GM12878 (cell line): ENCODE data around the gene YES1. TPM values are rescaled to one million over a fixed set of nuclear protein-coding genes. Genes with fewer than 3 reads are reported as not detected.

Source experiments
- ATAC-seq: fragments of 200-7000 bp; cut with Tn5 transposase; 3 replicates; pipeline ENCODE4 v1.9.1; 2020; ENCODE audit warnings: mild to moderate bottlenecking, moderate library complexity
- BruUV-seq: library from RNA; stranded (reverse); fragments of 400-500 nt; replicated peaks from 2 replicates; lab custom pipeline; 2021; lab: Mats Ljungman, UMichigan
- CTCF ChIA-PET: fragments of 300-600 bp; sonication (Branson Sonifier 250); formaldehyde crosslinking; extraction: SDS; loops from one replicate; lab custom pipeline; 2021; ENCODE audit warnings: inconsistent platforms; lab: Yijun Ruan, JAX
- POLR2A ChIA-PET: fragments of 350-600 bp; formaldehyde crosslinking; extraction: SDS; loops from one replicate; lab custom pipeline; 2021; ENCODE audit warnings: inconsistent platforms; lab: Charles Lee
- RAD21 ChIA-PET: fragments of 300-600 bp; sonication (Branson Sonifier 250); formaldehyde crosslinking; loops from one replicate; lab custom pipeline; 2023; ENCODE audit warnings: antibody characterized with exemption; ENCODE audit not compliant: unreplicated experiment; lab: Charles Lee
- SMC1A ChIA-PET: fragments of 300-600 bp; sonication (Branson Sonifier 250); formaldehyde crosslinking; loops from one replicate; lab custom pipeline; 2023; ENCODE audit not compliant: unreplicated experiment, uncharacterized antibody; lab: Charles Lee
- DNase-seq: peaks from one replicate; pipeline ENCODE4 v3.0.0-alpha.2; 2011; ENCODE audit warnings: low read depth, low spot score
- FAIRE-seq: peaks from 3 replicates; lab custom pipeline; 2011; peaks lifted over from hg19 to GRCh38; lab: Jason Lieb, UNC
- H2AFZ ChIP-seq: 2 replicates; pipeline ENCODE4 v1.6.0; 2011; ENCODE audit warnings: low read depth, low read length, control low read depth; ENCODE audit not compliant: control insufficient read depth
- H3K27ac ChIP-seq: 2 replicates; pipeline ENCODE4 v1.5.1; 2011; ENCODE audit warnings: control low read depth; ENCODE audit not compliant: control insufficient read depth, insufficient read depth
- H3K27me3 ChIP-seq, 2 experiments: replicated peaks in 1 of 2; 2 replicates each; pipeline versions ENCODE4 v1.6.0 to v1.6.1; 2011; ENCODE audit warnings: low read length in 1 of 2; ENCODE audit not compliant: control insufficient read depth in 2 of 2, insufficient read depth in 2 of 2
- H3K36me3 ChIP-seq, 2 experiments: 2 replicates each; pipeline ENCODE4 v1.5.1; 2011; ENCODE audit warnings: low read length in 1 of 2; ENCODE audit not compliant: control insufficient read depth in 2 of 2, insufficient read depth in 2 of 2
- H3K4me1 ChIP-seq: 2 replicates; pipeline ENCODE4 v1.6.1; 2011; ENCODE audit warnings: mild to moderate bottlenecking, low read length, moderate library complexity, mixed read lengths; ENCODE audit not compliant: control insufficient read depth, insufficient read depth
- H3K4me2 ChIP-seq: 2 replicates; pipeline ENCODE4 v1.6.0; 2011; ENCODE audit warnings: control low read depth; ENCODE audit not compliant: control insufficient read depth, insufficient read depth
- H3K4me3 ChIP-seq: fragments of 200-600 bp; sonication (generic); 2 replicates; pipeline ENCODE4 v1.5.1; 2016
- H3K79me2 ChIP-seq: 2 replicates; pipeline ENCODE4 v1.6.0; 2011; ENCODE audit warnings: low read length; ENCODE audit not compliant: control insufficient read depth, insufficient read depth
- H3K9ac ChIP-seq: 2 replicates; pipeline ENCODE4 v1.8.0; 2011; ENCODE audit warnings: low read length, control low read depth, mixed read lengths; ENCODE audit not compliant: control insufficient read depth, insufficient read depth
- H3K9me3 ChIP-seq: replicated peaks from 3 replicates; pipeline ENCODE4 v1.5.1; 2011; ENCODE audit warnings: mild to moderate bottlenecking, low read length; ENCODE audit not compliant: control insufficient read depth, insufficient read depth
- H4K20me1 ChIP-seq: 2 replicates; pipeline ENCODE4 v1.6.0; 2011; ENCODE audit not compliant: control insufficient read depth, insufficient read depth
- ATF7 ChIP-seq: fragments of 450-650 bp; IDR thresholded peaks from 2 replicates; pipeline ENCODE4 v1.6.1; 2016; ENCODE audit warnings: low read depth, mild to moderate bottlenecking
- BCL11A ChIP-seq: IDR thresholded peaks from 2 replicates; pipeline ENCODE4 v1.6.1; 2011; ENCODE audit warnings: low read depth, low read length
- BMI1 ChIP-seq: fragments of 450-650 bp; IDR thresholded peaks from 2 replicates; pipeline ENCODE4 v1.6.1; 2016; ENCODE audit warnings: mild to moderate bottlenecking, moderate library complexity, borderline replicate concordance
- ETV6 ChIP-seq, 2 experiments: fragments of 450-650 bp in 1 of 2; IDR thresholded peaks in 1 of 2; conservative IDR thresholded peaks in 1 of 2; 2 replicates each; pipeline ENCODE4 v1.6.1; 2014; ENCODE audit warnings: antibody characterized with exemption in 1 of 2, borderline replicate concordance in 1 of 2, low read depth in 1 of 2, mild to moderate bottlenecking in 1 of 2, moderate library complexity in 1 of 2
- IKZF1 ChIP-seq: fragments of 450-650 bp; conservative IDR thresholded peaks from 2 replicates; pipeline ENCODE4 v1.6.1; 2017; ENCODE audit warnings: antibody characterized with exemption, mild to moderate bottlenecking
- SPI1 ChIP-seq: IDR thresholded peaks from 2 replicates; pipeline ENCODE4 v1.6.1; 2011; ENCODE audit warnings: low read depth, mild to moderate bottlenecking, low read length, moderate library complexity, borderline replicate concordance; ENCODE audit not compliant: insufficient read depth
- WGBS: methylation state at CpG from one replicate; pipeline ENCODE4 v1.1.6; 2016; ENCODE audit warnings: low lambda C conversion rate; ENCODE audit not compliant: insufficient replicate concordance, insufficient coverage; ENCODE audit errors: missing lambda C conversion rate; 5-methylcytosine and 5-hydroxymethylcytosine counted together
- in situ Hi-C: fragments of 300-500 bp; cut with MboI; formaldehyde crosslinking; loops from 9 replicates; pipeline ENCODE4 v1.14.3; 2018; ENCODE audit warnings: mixed read lengths
- intact Hi-C: fragments of 100-400 bp; cut with micrococcal nuclease; formaldehyde crosslinking; loops from one replicate; pipeline ENCODE4 v1.14.2; 2022; ENCODE audit not compliant: unreplicated experiment
- polyA plus RNA-seq, 11 experiments: library from polyadenylated mRNA; depleted of rRNA in 4 of 11; unstranded in 6 of 11; stranded (reverse) in 5 of 11; fragments of >200 nt; fragmentation: Nextera tagmentation in 4 of 11; fragmentation: Illumina TruSeq in 1 of 11; extraction: Ambion mirVana in 4 of 11; extraction: Trizol in 1 of 11; gene quantifications; 1 replicate in 1 of 11; 2 replicates in 10 of 11; pipeline versions ENCODE4 v1.2.1 to v1.2.3, GENCODE V29; 2011 to 2016; ENCODE audit warnings: inconsistent platforms in 2 of 11, missing spikeins in 2 of 11, low read depth in 1 of 11
- total RNA-seq, 4 experiments: library from RNA; depleted of rRNA in 3 of 4; stranded (reverse); fragments of >200 nt in 3 of 4; fragmentation: Illumina TruSeq in 1 of 4; extraction: Trizol in 1 of 4; gene quantifications; 2 replicates each; pipeline versions ENCODE4 v1.2.1 to v1.2.3, GENCODE V29; 2013 to 2021
- TF ChIP-seq, protein P1 (sequence below): fragments of 450-650 bp; IDR thresholded peaks from 2 replicates; pipeline ENCODE4 v1.6.1; 2016; ENCODE audit warnings: mild to moderate bottlenecking

Gene YES1
- total and polyA plus RNA-seq, 10 of the 15 experiments (the other 5 are each of a cell fraction or from before 2014, with no cell fraction given), result 2.3 to 7.9 (median 5.8) TPM

DNA sequence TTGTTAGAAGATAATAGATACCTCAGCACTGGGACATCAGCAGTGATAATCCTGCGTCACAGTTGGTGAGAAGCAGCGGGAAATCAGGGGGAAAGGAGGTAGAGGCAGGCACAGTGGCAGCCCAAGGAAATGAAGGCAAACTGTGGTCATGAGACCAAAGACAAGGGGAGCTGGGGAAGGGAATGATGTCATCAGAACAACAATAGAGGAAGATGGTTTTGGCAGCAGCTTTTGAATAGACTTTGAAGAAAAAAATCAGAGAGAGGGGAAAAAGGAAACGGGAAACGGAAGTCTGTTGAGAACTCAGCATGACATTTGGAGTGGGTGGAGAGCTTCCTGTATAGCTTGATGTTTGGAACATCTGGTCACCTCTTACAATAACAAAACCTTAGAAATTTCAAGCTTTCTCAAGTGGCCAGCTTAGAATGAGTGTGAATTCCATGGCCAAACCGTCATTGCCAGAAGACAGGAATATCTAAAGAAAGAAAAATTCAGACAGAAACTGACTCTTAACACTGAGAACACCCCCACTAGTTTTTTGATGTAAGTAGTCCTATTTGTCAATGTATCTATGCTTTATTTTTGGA, 18.4 kb upstream of the YES1 start:
- POLR2A ChIA-PET, result interaction anchor here (1.2 to 1.5 kb wide), 4 partner anchors 86 to 207 kb away, joined by 3 to 4 read pairs (median 4); no protein-coding TSS in a partner anchor
- TF ChIP-seq ETV6 (conservative IDR thresholded peaks at IDR 0.05 in 1 of 2, IDR thresholded peaks at IDR 0.05 in 1 of 2; ENCODE audit: borderline replicate concordance in 1 of 2, low read depth in 1 of 2) (peak in 1 of 2 experiments; percentile 96; a peak in 2 of 4 replicates), IKZF1 (peak; percentile 41; the same call in 1 of the 2 replicates), BMI1 (no peak), ATF7 (peak; percentile 92), BCL11A (no peak), SPI1 (peak; percentile 33; the same call in 1 of the 2 replicates)
- TF ChIP-seq, protein P1, sequence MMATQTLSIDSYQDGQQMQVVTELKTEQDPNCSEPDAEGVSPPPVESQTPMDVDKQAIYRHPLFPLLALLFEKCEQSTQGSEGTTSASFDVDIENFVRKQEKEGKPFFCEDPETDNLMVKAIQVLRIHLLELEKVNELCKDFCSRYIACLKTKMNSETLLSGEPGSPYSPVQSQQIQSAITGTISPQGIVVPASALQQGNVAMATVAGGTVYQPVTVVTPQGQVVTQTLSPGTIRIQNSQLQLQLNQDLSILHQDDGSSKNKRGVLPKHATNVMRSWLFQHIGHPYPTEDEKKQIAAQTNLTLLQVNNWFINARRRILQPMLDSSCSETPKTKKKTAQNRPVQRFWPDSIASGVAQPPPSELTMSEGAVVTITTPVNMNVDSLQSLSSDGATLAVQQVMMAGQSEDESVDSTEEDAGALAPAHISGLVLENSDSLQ, result peak; percentile 24; the same call in 1 of the 2 replicates
- TF ChIP-seq, all 136 proteins: peak for 5
- DNase-seq (no peak), ATAC-seq (peak; percentile 62), FAIRE-seq (no peak)
- in situ Hi-C loops, result loop anchor here (5.0 kb wide), 2 partner anchors 88 to 208 kb away; no protein-coding TSS in a partner anchor
- RAD21 ChIA-PET, result interaction anchor here (0.7 to 6.1 kb wide), 23 partner anchors 9 to 217 kb away, joined by 3 to 168 read pairs (median 6); no protein-coding TSS in a partner anchor
- peak overlapping the region; percentile 42 for H3K4me2 ChIP-seq
- no peaks in the 10 kb centered on the region for H4K20me1 ChIP-seq
- H3K4me1 ChIP-seq, result peaks cover 7% of the 10 kb centered on the region
- 9% methylated on average over 5 of the region's 5 CpGs for WGBS
- H3K79me2 ChIP-seq, result no peaks in the 10 kb centered on the region
- no peak overlapping the region for H3K9ac ChIP-seq
- SMC1A ChIA-PET, result interaction anchor here (0.6 to 8.0 kb wide), 51 partner anchors 9 to 732 kb away, joined by 3 to 222 read pairs (median 4); no protein-coding TSS in a partner anchor
- no peaks in the 10 kb centered on the region for H3K36me3 ChIP-seq
- intact Hi-C loops, result loop anchor here (10.0 kb wide), 1 partner anchor 566 kb away; the partner anchor contains the start of gene THOC1
- H3K9me3 ChIP-seq, result no peaks in the 10 kb centered on the region
- CTCF ChIA-PET, result interaction anchor here (0.6 to 6.1 kb wide), 58 partner anchors 10 to 542 kb away, joined by 3 to 295 read pairs (median 5); partner anchors contain the start of genes TYMS and YES1
- H3K27me3 ChIP-seq, result no peaks in the 10 kb centered on the region
- H3K27ac ChIP-seq, result no peak overlapping the region
- H2AFZ ChIP-seq, result peak overlapping the region; percentile 65
- no peak overlapping the region for H3K4me3 ChIP-seq
- BruUV-seq, result no TSS peak
